Neural progenitor cell (in vitro differentiated cells): ENCODE data around the gene THBD. TPM values are rescaled to one million over a fixed set of nuclear protein-coding genes. Genes with fewer than 3 reads are reported as not detected.

Experiments used
- DNase-seq: peaks from one replicate; pipeline ENCODE4 v3.0.0-alpha.2; 2016; ENCODE audit warnings: low spot score
- H2AFZ ChIP-seq: fragments of 200-600 bp; sonication (generic); replicated peaks from 2 replicates; pipeline ENCODE4 v1.6.1; 2016; ENCODE audit warnings: antibody characterized with exemption
- H3F3A ChIP-seq: fragments of 200-600 bp; sonication (generic); 2 replicates; pipeline ENCODE4 v1.6.1; 2016; ENCODE audit warnings: antibody characterized with exemption, low read depth
- H3K27ac ChIP-seq: fragments of 200-600 bp; sonication (generic); 2 replicates; pipeline ENCODE4 v1.5.1; 2016; ENCODE audit warnings: mild to moderate bottlenecking
- H3K27me3 ChIP-seq: fragments of 200-600 bp; sonication (generic); 2 replicates; pipeline ENCODE4 v1.6.1; 2016; ENCODE audit warnings: mild to moderate bottlenecking, moderate library complexity
- H3K36me3 ChIP-seq: fragments of 200-600 bp; sonication (generic); 2 replicates; pipeline ENCODE4 v1.5.1; 2016
- H3K4me1 ChIP-seq: fragments of 200-600 bp; sonication (generic); 2 replicates; pipeline ENCODE4 v1.6.1; 2016; ENCODE audit warnings: mixed run types
- H3K4me2 ChIP-seq: fragments of 200-600 bp; sonication (generic); 2 replicates; pipeline ENCODE4 v1.6.1; 2016
- H3K4me3 ChIP-seq: fragments of 200-600 bp; sonication (generic); 2 replicates; pipeline ENCODE4 v1.5.1; 2016
- H3K79me2 ChIP-seq: fragments of 200-600 bp; sonication (generic); 2 replicates; pipeline ENCODE4 v1.6.1; 2016; ENCODE audit warnings: low read depth
- H3K9ac ChIP-seq: fragments of 200-600 bp; sonication (generic); 2 replicates; pipeline ENCODE4 v1.6.1; 2016
- H3K9me3 ChIP-seq: fragments of 200-600 bp; sonication (generic); 2 replicates; pipeline ENCODE4 v1.5.1; 2016; ENCODE audit warnings: low read depth
- H4K20me1 ChIP-seq: fragments of 200-600 bp; sonication (generic); 2 replicates; pipeline ENCODE4 v1.6.1; 2016; ENCODE audit warnings: low read depth
- H3K27ac Mint-ChIP-seq: 3 replicates; pipeline ENCODE4 v1.8.0; 2021; ENCODE audit warnings: mixed read lengths
- H3K27me3 Mint-ChIP-seq: 2 replicates; pipeline ENCODE4 v1.8.0; 2022; ENCODE audit warnings: low read depth, mild to moderate bottlenecking, inconsistent platforms, moderate library complexity, mixed read lengths; ENCODE audit not compliant: insufficient read depth
- H3K36me3 Mint-ChIP-seq: 3 replicates; pipeline ENCODE4 v1.8.0; 2021; ENCODE audit warnings: mixed read lengths
- H3K4me1 Mint-ChIP-seq: 3 replicates; pipeline ENCODE4 v1.8.0; 2021; ENCODE audit warnings: mixed read lengths
- H3K4me3 Mint-ChIP-seq: 3 replicates; pipeline ENCODE4 v1.8.0; 2021; ENCODE audit warnings: mild to moderate bottlenecking, moderate library complexity, mixed read lengths
- H3K9me3 Mint-ChIP-seq: 3 replicates; pipeline ENCODE4 v1.8.0; 2020; ENCODE audit warnings: mixed read lengths
- EZH2 ChIP-seq: fragments of 200-600 bp; sonication (generic); IDR thresholded peaks from 2 replicates; pipeline ENCODE4 v1.6.1; 2017; ENCODE audit warnings: antibody characterized with exemption, mild to moderate bottlenecking, moderate library complexity
- EZH2phosphoT487 ChIP-seq: fragments of 200-600 bp; sonication (generic); IDR thresholded peaks from 2 replicates; pipeline ENCODE4 v1.6.1; 2017; ENCODE audit warnings: antibody characterized with exemption
- total RNA-seq: library from RNA; depleted of rRNA; stranded (reverse); fragments of >200 nt; gene quantifications from 2 replicates; pipeline ENCODE4 v1.2.3, GENCODE V29; 2015; ENCODE audit warnings: low replicate concordance
- TF ChIP-seq, protein P1 (sequence below): fragments of 200-600 bp; sonication (generic); IDR thresholded peaks from 2 replicates; pipeline ENCODE4 v1.5.1; 2017; ENCODE audit warnings: antibody characterized with exemption, mild to moderate bottlenecking

THBD gene
- total RNA-seq, 1 donor from 2014 or later, result 0.15 TPM

DNA sequence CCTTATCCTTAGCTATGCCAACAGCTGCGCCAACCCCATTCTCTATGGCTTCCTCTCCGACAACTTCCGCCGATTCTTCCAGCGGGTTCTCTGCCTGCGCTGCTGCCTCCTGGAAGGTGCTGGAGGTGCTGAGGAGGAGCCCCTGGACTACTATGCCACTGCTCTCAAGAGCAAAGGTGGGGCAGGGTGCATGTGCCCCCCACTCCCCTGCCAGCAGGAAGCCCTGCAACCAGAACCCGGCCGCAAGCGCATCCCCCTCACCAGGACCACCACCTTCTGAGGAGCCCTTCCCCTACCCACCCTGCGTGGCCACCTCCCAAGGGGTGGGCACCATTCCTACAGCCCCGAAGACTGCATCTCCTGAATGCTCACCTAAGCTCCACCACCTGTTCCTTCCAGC is 13.1 kb downstream of the THBD start:
- no peak overlapping the region for H3K27ac Mint-ChIP-seq
- TF ChIP-seq EZH2phosphoT487 (no peak), EZH2 (no peak)
- TF ChIP-seq, protein P1, sequence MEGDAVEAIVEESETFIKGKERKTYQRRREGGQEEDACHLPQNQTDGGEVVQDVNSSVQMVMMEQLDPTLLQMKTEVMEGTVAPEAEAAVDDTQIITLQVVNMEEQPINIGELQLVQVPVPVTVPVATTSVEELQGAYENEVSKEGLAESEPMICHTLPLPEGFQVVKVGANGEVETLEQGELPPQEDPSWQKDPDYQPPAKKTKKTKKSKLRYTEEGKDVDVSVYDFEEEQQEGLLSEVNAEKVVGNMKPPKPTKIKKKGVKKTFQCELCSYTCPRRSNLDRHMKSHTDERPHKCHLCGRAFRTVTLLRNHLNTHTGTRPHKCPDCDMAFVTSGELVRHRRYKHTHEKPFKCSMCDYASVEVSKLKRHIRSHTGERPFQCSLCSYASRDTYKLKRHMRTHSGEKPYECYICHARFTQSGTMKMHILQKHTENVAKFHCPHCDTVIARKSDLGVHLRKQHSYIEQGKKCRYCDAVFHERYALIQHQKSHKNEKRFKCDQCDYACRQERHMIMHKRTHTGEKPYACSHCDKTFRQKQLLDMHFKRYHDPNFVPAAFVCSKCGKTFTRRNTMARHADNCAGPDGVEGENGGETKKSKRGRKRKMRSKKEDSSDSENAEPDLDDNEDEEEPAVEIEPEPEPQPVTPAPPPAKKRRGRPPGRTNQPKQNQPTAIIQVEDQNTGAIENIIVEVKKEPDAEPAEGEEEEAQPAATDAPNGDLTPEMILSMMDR, result no peak
- Histone ChIP-seq H4K20me1 (no peaks in the 10 kb centered on the region), H3K27me3 (peaks cover 95% of the 10 kb centered on the region), H3K4me1 (no peaks in the 10 kb centered on the region), H3K36me3 (no peaks in the 10 kb centered on the region), H3K27ac (no peak overlapping the region), H3K4me3 (no peak overlapping the region), H3F3A (no peaks in the 10 kb centered on the region), H2AFZ (no peak overlapping the region), H3K4me2 (no peak overlapping the region), H3K9ac (no peak overlapping the region), H3K79me2 (no peaks in the 10 kb centered on the region), H3K9me3 (no peaks in the 10 kb centered on the region)
- peaks cover 3% of the 10 kb centered on the region for H3K9me3 Mint-ChIP-seq
- no peaks in the 10 kb centered on the region for H3K4me1 Mint-ChIP-seq
- peaks cover 2% of the 10 kb centered on the region for H3K36me3 Mint-ChIP-seq
- H3K27me3 Mint-ChIP-seq, result peaks cover 45% of the 10 kb centered on the region
- H3K4me3 Mint-ChIP-seq, result peak overlapping the region; percentile 34
- DNase-seq, result no peak

DNA sequence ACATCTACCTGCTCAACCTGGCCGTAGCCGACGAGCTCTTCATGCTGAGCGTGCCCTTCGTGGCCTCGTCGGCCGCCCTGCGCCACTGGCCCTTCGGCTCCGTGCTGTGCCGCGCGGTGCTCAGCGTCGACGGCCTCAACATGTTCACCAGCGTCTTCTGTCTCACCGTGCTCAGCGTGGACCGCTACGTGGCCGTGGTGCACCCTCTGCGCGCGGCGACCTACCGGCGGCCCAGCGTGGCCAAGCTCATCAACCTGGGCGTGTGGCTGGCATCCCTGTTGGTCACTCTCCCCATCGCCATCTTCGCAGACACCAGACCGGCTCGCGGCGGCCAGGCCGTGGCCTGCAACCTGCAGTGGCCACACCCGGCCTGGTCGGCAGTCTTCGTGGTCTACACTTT is 13.7 kb downstream of the THBD start:
- peak overlapping the region; percentile 87 for H2AFZ ChIP-seq
- peak overlapping the region; percentile 51 for H3K4me3 ChIP-seq

DNA sequence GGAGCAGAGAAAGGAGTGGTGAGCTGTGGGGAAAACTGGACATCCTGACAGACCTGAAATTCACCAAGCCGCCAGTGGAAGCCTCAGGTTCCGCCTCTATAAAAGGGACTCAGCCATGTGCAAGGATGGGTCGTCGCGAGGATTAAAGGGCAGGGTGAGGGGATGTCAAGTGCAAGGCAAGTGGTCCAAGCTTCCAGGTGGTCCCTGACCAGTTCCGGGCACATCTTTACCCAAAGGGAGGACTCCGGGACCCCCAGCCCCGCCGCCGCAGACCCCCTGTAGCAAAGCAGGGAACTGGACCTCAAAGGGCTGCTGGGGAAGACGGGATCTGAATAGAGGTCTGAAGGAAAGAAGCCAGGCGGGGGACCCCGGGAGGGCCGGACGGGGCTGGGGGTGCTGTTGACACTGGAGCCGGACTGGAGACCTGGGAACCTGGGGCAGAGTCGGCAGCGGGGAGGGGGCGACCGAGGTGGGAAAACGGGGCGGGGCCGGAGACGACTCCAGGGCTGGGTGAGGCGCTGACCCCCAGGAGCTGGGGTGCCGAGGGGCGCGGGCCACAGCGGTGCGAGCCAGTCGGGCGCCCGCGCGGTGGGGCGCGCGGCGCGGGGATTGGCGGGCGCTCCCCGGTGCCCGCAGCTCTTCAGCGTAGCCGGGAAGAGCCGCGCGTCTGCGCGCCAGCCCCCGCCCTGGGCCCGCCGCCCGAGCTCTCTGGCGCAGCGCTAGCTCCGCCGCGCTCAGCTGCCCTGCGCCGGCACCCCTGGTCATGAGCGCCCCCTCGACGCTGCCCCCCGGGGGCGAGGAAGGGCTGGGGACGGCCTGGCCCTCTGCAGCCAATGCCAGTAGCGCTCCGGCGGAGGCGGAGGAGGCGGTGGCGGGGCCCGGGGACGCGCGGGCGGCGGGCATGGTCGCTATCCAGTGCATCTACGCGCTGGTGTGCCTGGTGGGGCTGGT is 14.5 kb downstream of the THBD start, which contains the start of gene SSTR4:
SSTR4 (plus strand) TSS at position 592 of the 951 bp plus-strand sequence; CDS start at position 764, 172 bp downstream.
- no peak within 1 kb of the TSS for H3K9ac ChIP-seq
- H3K36me3 ChIP-seq, result no peaks in the 10 kb centered on the region
- H3K27ac Mint-ChIP-seq, result no peak within 1 kb of the TSS
- peaks cover 3% of the 10 kb centered on the region for H3K9me3 Mint-ChIP-seq
- DNase-seq, result peak; percentile 62
- peak within 1 kb of the TSS; percentile 93 for H3K4me2 ChIP-seq
- no peak within 1 kb of the TSS for H3K27ac ChIP-seq
- H3K4me1 ChIP-seq, result no peaks in the 10 kb centered on the region
- peak within 1 kb of the TSS; percentile 51 for H3K4me3 ChIP-seq
- H3K27me3 Mint-ChIP-seq, result peaks cover 40% of the 10 kb centered on the region
- H3K4me3 Mint-ChIP-seq, result no peak within 1 kb of the TSS
- H3K4me1 Mint-ChIP-seq, result no peaks in the 10 kb centered on the region
- H4K20me1 ChIP-seq, result no peaks in the 10 kb centered on the region
- no peaks in the 10 kb centered on the region for H3F3A ChIP-seq
- H3K9me3 ChIP-seq, result no peaks in the 10 kb centered on the region
- no peaks in the 10 kb centered on the region for H3K79me2 ChIP-seq
- H2AFZ ChIP-seq, result peak within 1 kb of the TSS; percentile 87
- H3K27me3 ChIP-seq, result peaks cover 84% of the 10 kb centered on the region
- H3K36me3 Mint-ChIP-seq, result peaks cover 2% of the 10 kb centered on the region
- peak; percentile 71 for TF ChIP-seq EZH2
- TF ChIP-seq, protein P1, result no peak
- peak; percentile 69 for TF ChIP-seq EZH2phosphoT487

More for the DNA sequence above, 13.7 kb downstream of the THBD start:
- H3K27ac Mint-ChIP-seq, result no peak overlapping the region
- H3K9me3 Mint-ChIP-seq, result peaks cover 3% of the 10 kb centered on the region
- no peak for DNase-seq
- H3F3A ChIP-seq, result no peaks in the 10 kb centered on the region
- no peak overlapping the region for H3K4me3 Mint-ChIP-seq
- peaks cover 43% of the 10 kb centered on the region for H3K27me3 Mint-ChIP-seq
- TF ChIP-seq EZH2 (no peak), EZH2phosphoT487 (no peak)
- TF ChIP-seq, protein P1, result no peak
- no peaks in the 10 kb centered on the region for H3K9me3 ChIP-seq
- H3K27ac ChIP-seq, result no peak overlapping the region
- H3K4me2 ChIP-seq, result peak overlapping the region; percentile 93
- H3K36me3 Mint-ChIP-seq, result peaks cover 2% of the 10 kb centered on the region
- no peak overlapping the region for H3K9ac ChIP-seq
- no peaks in the 10 kb centered on the region for H3K4me1 ChIP-seq
- H4K20me1 ChIP-seq, result no peaks in the 10 kb centered on the region
- H3K27me3 ChIP-seq, result peaks cover 91% of the 10 kb centered on the region
- H3K4me1 Mint-ChIP-seq, result no peaks in the 10 kb centered on the region
- H3K79me2 ChIP-seq, result no peaks in the 10 kb centered on the region
- no peaks in the 10 kb centered on the region for H3K36me3 ChIP-seq
